K562 (cell line): ENCODE measurements around the gene TMEM248. TPM values are rescaled to one million over a fixed set of nuclear protein-coding genes. Genes with fewer than 3 reads are reported as not detected.
A peak's percentile ranks its signal among the peaks of the same experiment; 100 is the strongest.

Experiments
- ATAC-seq: fragments of 200-7000 bp; cut with Tn5 transposase; 3 replicates; pipeline ENCODE4 v1.9.1; 2020; ENCODE audit warnings: moderate library complexity
- BruUV-seq: library from RNA; stranded (reverse); fragments of 400-500 nt; replicated peaks from 2 replicates; lab custom pipeline; 2021; lab: Mats Ljungman, UMichigan
- CTCF ChIA-PET: fragments of 300-600 bp; formaldehyde crosslinking; extraction: SDS; loops from one replicate; lab custom pipeline; 2021; ENCODE audit warnings: low intra/inter-chr PET ratio; lab: Yijun Ruan, JAX
- POLR2A ChIA-PET: fragments of 300-600, 350-650 bp; sonication (Branson Sonifier 250); formaldehyde crosslinking; extraction: SDS; loops from one replicate; lab custom pipeline; 2021; ENCODE audit warnings: antibody characterized with exemption, inconsistent platforms; lab: Yijun Ruan, JAX
- DNase-seq, 4 experiments: peaks; one replicate each; pipeline versions ENCODE4 v3.0.0 to v3.0.0-alpha.2; 2011 to 2018; ENCODE audit warnings: low spot score in 3 of 4, mixed read lengths in 3 of 4; ENCODE audit errors: extremely low read depth in 1 of 4
- FAIRE-seq: peaks from 2 replicates; lab custom pipeline; 2011; peaks lifted over from hg19 to GRCh38; lab: Jason Lieb, UNC
- H2AFZ ChIP-seq: 2 replicates; pipeline ENCODE4 v1.6.0; 2011; ENCODE audit warnings: low read depth, low read length, control low read depth, inconsistent platforms
- H3K27ac ChIP-seq: fragments of 200-600 bp; 3 replicates; pipeline ENCODE4 v1.8.0; 2011; ENCODE audit warnings: low read depth, mild to moderate bottlenecking, control low read depth, inconsistent platforms, low read length, moderate library complexity, mixed read lengths; ENCODE audit errors: extremely low read depth
- H3K27me3 ChIP-seq, 2 experiments: fragments of 300-600 bp in 1 of 2; 2 replicates in 1 of 2; 3 replicates in 1 of 2; pipeline versions ENCODE4 v1.6.0 to v1.8.0; 2011; ENCODE audit warnings: inconsistent platforms in 2 of 2, low read length in 2 of 2, mild to moderate bottlenecking in 1 of 2, mixed read lengths in 1 of 2, moderate library complexity in 1 of 2; ENCODE audit not compliant: control insufficient read depth in 2 of 2, insufficient read depth in 2 of 2
- H3K36me3 ChIP-seq: fragments of 300-600 bp; 3 replicates; pipeline ENCODE4 v1.8.0; 2011; ENCODE audit warnings: mild to moderate bottlenecking, low read length, inconsistent platforms; ENCODE audit not compliant: control insufficient read depth, insufficient read depth
- H3K4me1 ChIP-seq, 2 experiments: fragments of 200-600 bp in 1 of 2; replicated peaks in 1 of 2; 2 replicates in 1 of 2; 3 replicates in 1 of 2; pipeline versions ENCODE4 v1.5.1 to v1.8.0; 2011; ENCODE audit warnings: inconsistent platforms in 2 of 2, low read length in 2 of 2, mild to moderate bottlenecking in 1 of 2, mixed read lengths in 1 of 2, moderate library complexity in 1 of 2; ENCODE audit not compliant: control insufficient read depth in 2 of 2, insufficient read depth in 2 of 2
- H3K4me2 ChIP-seq: 2 replicates; pipeline ENCODE4 v1.6.1; 2011; ENCODE audit warnings: low read length, control low read depth, inconsistent platforms, mixed read lengths; ENCODE audit not compliant: insufficient read depth
- H3K4me3 ChIP-seq: fragments of 200-600 bp; sonication (generic), shearing (Covaris generic); 2 replicates; pipeline ENCODE4 v1.5.1; 2016; ENCODE audit warnings: control low read depth, inconsistent platforms
- H3K79me2 ChIP-seq: fragments of 200-600 bp; 3 replicates; pipeline ENCODE4 v1.8.0; 2011; ENCODE audit warnings: low read length, inconsistent platforms; ENCODE audit not compliant: control insufficient read depth, insufficient read depth
- H3K9ac ChIP-seq, 2 experiments: 2 replicates each; pipeline versions ENCODE4 v1.6.0 to v1.6.1; 2011; ENCODE audit warnings: low read depth in 2 of 2, low read length in 2 of 2, control low read depth in 1 of 2, inconsistent platforms in 1 of 2, mild to moderate bottlenecking in 1 of 2, mixed read lengths in 1 of 2; ENCODE audit not compliant: insufficient read depth in 1 of 2
- H3K9me1 ChIP-seq: one replicate; pipeline ENCODE4 v1.6.0; 2011; ENCODE audit warnings: inconsistent platforms, mild to moderate bottlenecking, low read length, moderate library complexity; ENCODE audit not compliant: control insufficient read depth, insufficient read depth
- H3K9me3 ChIP-seq: replicated peaks from 2 replicates; pipeline ENCODE4 v1.5.1; 2011; ENCODE audit warnings: low read depth, low read length, inconsistent platforms; ENCODE audit not compliant: control insufficient read depth, insufficient read depth
- H4K20me1 ChIP-seq: replicated peaks from 2 replicates; pipeline ENCODE4 v1.6.1; 2011; ENCODE audit warnings: low read length, inconsistent platforms, mixed read lengths; ENCODE audit not compliant: control insufficient read depth, insufficient read depth
- POLR2G ChIP-seq: fragments of 200-400 bp; formaldehyde crosslinking; IDR thresholded peaks from 2 replicates; pipeline ENCODE4 v1.6.1; 2017; ENCODE audit warnings: low read depth, mild to moderate bottlenecking, antibody characterized with exemption, low read length, moderate library complexity
- REST ChIP-seq, 2 experiments: fragments of 450-650 bp; formaldehyde crosslinking in 1 of 2; IDR thresholded peaks; 2 replicates each; pipeline versions ENCODE4 v1.4.0 to v1.6.1; 2014 to 2020; ENCODE audit warnings: mild to moderate bottlenecking in 2 of 2, borderline replicate concordance in 1 of 2, low read depth in 1 of 2
- ZC3H11A ChIP-seq: IDR thresholded peaks from 2 replicates; pipeline ENCODE4 v1.6.1; 2012; ENCODE audit warnings: low read depth, low read length, improper control_type of control experiment
- WGBS: fragments of 100-300 bp; shearing (Covaris generic); methylation state at CpG from one replicate; pipeline ENCODE4 v1.1.6; 2016; ENCODE audit warnings: low coverage, mixed read lengths; ENCODE audit not compliant: insufficient coverage; ENCODE audit errors: missing lambda C conversion rate; 5-methylcytosine and 5-hydroxymethylcytosine counted together
- in situ Hi-C: fragments of 300-500 bp; cut with MboI; formaldehyde crosslinking; loops from 4 replicates; pipeline ENCODE4 v1.15.0; 2018; ENCODE audit warnings: inconsistent platforms, mixed read lengths
- intact Hi-C: fragments of 100-400 bp; cut with micrococcal nuclease; formaldehyde crosslinking; loops from 2 replicates; pipeline ENCODE4 v1.14.2; 2022
- polyA plus RNA-seq, 8 experiments: library from polyadenylated mRNA; depleted of rRNA in 4 of 8; stranded (reverse) in 5 of 8; unstranded in 3 of 8; fragments of >200 nt; fragmentation: Nextera tagmentation in 2 of 8; fragmentation: Illumina TruSeq in 1 of 8; extraction: Ambion mirVana in 2 of 8; extraction: Trizol in 1 of 8; gene quantifications; 2 replicates each; pipeline versions ENCODE4 v1.2.1 to v1.2.3, GENCODE V29; 2011 to 2014; ENCODE audit warnings: inconsistent platforms in 1 of 8, missing spikeins in 1 of 8
- total RNA-seq, 7 experiments: library from RNA; depleted of rRNA in 6 of 7; stranded (reverse); fragments of >200 nt in 6 of 7; fragmentation: Illumina TruSeq in 2 of 7; extraction: Trizol in 2 of 7; gene quantifications; 2 replicates each; pipeline versions ENCODE4 v1.2.1 to v1.2.3, GENCODE V29; 2011 to 2021; ENCODE audit warnings: low replicate concordance in 1 of 7

TMEM248 gene
- total and polyA plus RNA-seq, 9 of the 15 experiments (the other 6 are each of a cell fraction or from before 2014, with no cell fraction given), result 6.3 to 132 (median 64.4) TPM

GRCh38 chr7:66902844-66903180 is 18.2 kb upstream of the TMEM248 start:
- Histone ChIP-seq H3K79me2 (no peaks in the 10 kb centered on the region), H3K9ac (no peak overlapping the region), H2AFZ (no peak overlapping the region), H3K9me1 (no peaks in the 10 kb centered on the region), H3K4me1 (peaks cover 2 to 8% of the 10 kb centered on the region in 2 experiments; a peak in 4 of 5 replicates), H3K4me2 (no peak overlapping the region), H3K9me3 (no peaks in the 10 kb centered on the region), H3K27me3 (no peaks in the 10 kb centered on the region), H3K36me3 (peaks cover 35% of the 10 kb centered on the region; the same call in 2 of the 3 replicates), H4K20me1 (no peaks in the 10 kb centered on the region), H3K4me3 (no peak overlapping the region), H3K27ac (no peak overlapping the region)
- no peak for TF ChIP-seq ZC3H11A
- peak; percentile 33; the same call in 1 of the 2 replicates for TF ChIP-seq POLR2G
- TF ChIP-seq REST (IDR thresholded peaks at IDR 0.05; ENCODE audit: borderline replicate concordance), result no peak
- no peak for TF ChIP-seq REST (CRISPR knock-in tag; IDR thresholded peaks at IDR 0.05; ENCODE audit: low read depth)
- in situ Hi-C loops (no loop called here), intact Hi-C loops (no loop called here)
- WGBS, result 91% methylated on average over 17 of the region's 19 CpGs
- BruUV-seq, result no TSS peak
- POLR2A ChIA-PET, result interaction anchor here (0.6 to 1.2 kb wide), 5 partner anchors 13 to 190 kb away, joined by 3 to 5 read pairs (median 3); no protein-coding TSS in a partner anchor
- CTCF ChIA-PET, result no interaction called here
- FAIRE-seq (no peak), ATAC-seq (no peak), DNase-seq (no peak)
